HepG2 (cell line): ENCODE measurements around the gene AUTS2.

Source experiments
- BRCA1 ChIP-seq: sonication (generic); formaldehyde crosslinking; IDR thresholded peaks from 2 replicates; pipeline ENCODE4 v1.4.0; 2020; ENCODE audit warnings: missing genetic modification reagents
- NR1H2 ChIP-seq: sonication (generic); formaldehyde crosslinking; IDR thresholded peaks from 2 replicates; pipeline ENCODE4 v1.8.1; 2022; ENCODE audit warnings: low read depth, missing genetic modification reagents, borderline replicate concordance
- RBM22 ChIP-seq: fragments of 200-400 bp; formaldehyde crosslinking; optimal IDR thresholded peaks from 2 replicates; pipeline ENCODE3; 2017; ENCODE audit warnings: mild to moderate bottlenecking, low read length, moderate library complexity
- TSC22D2 ChIP-seq: sonication (generic); formaldehyde crosslinking; IDR thresholded peaks from 2 replicates; pipeline ENCODE4 v1.5.1; 2020; ENCODE audit warnings: missing genetic modification reagents, mild to moderate bottlenecking, borderline replicate concordance
- ZNF224 ChIP-seq: sonication (generic); formaldehyde crosslinking; IDR thresholded peaks from 2 replicates; pipeline ENCODE4 v1.5.0; 2020; ENCODE audit warnings: mild to moderate bottlenecking, missing genetic modification reagents
- ZNF674 ChIP-seq: sonication (generic); formaldehyde crosslinking; IDR thresholded peaks from 2 replicates; pipeline ENCODE4 v1.5.0; 2020; ENCODE audit warnings: low read depth, mild to moderate bottlenecking, missing genetic modification reagents
- TF ChIP-seq, protein P1 (sequence below): sonication (generic); formaldehyde crosslinking; conservative IDR thresholded peaks from 2 replicates; pipeline ENCODE4 v1.5.0; 2020; ENCODE audit warnings: missing genetic modification reagents

DNA sequence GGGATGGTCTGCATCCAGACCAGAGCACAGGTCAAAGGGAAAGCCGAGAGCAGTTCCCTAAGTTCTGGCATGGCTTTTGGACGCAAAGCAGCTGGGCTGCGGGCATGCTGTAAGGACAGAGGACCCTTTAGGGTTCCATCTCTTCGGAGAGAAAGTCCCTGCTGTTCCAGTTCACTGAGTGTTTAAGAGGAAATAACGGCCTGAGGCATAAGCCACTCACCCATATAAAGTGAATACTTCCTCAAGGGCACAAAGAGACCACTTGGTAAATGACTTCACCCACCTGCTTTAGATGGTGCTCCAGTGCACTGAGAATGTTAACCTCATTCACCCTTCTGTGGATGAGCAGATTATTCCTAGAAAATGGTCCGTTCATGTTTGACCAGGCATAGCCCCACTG is 946.9 kb downstream of the AUTS2 start:
- no peak for TF ChIP-seq TSC22D2 (CRISPR knock-in tag)
- TF ChIP-seq BRCA1 = no peak
- TF ChIP-seq, protein P1, sequence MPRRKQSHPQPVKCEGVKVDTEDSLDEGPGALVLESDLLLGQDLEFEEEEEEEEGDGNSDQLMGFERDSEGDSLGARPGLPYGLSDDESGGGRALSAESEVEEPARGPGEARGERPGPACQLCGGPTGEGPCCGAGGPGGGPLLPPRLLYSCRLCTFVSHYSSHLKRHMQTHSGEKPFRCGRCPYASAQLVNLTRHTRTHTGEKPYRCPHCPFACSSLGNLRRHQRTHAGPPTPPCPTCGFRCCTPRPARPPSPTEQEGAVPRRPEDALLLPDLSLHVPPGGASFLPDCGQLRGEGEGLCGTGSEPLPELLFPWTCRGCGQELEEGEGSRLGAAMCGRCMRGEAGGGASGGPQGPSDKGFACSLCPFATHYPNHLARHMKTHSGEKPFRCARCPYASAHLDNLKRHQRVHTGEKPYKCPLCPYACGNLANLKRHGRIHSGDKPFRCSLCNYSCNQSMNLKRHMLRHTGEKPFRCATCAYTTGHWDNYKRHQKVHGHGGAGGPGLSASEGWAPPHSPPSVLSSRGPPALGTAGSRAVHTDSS = no peak
- TF ChIP-seq NR1H2 (CRISPR knock-in tag) = no peak
- no peak for TF ChIP-seq ZNF224
- TF ChIP-seq RBM22 = no peak
- TF ChIP-seq ZNF674 (CRISPR knock-in tag) = no peak
